C4-2B (cell line): ENCODE measurements around the gene WDR37.
"Not testable (repeated sequence)": the region's sequence is repeated elsewhere in the genome, so short reads cannot be mapped to it uniquely, and the experiment has no call there.

Experiments
- H3K27ac ChIP-seq: fragments of 450-650 bp; 2 replicates; pipeline ENCODE4 v1.5.1; 2017
- ZFX ChIP-seq: fragments of 450-650 bp; IDR thresholded peaks from 2 replicates; pipeline ENCODE4 v1.6.1; 2017
- TF ChIP-seq, protein P1 (sequence below): fragments of 450-650 bp; conservative IDR thresholded peaks from 2 replicates; pipeline ENCODE4 v1.5.1; 2017; ENCODE audit warnings: mild to moderate bottlenecking

WDR37 gene, protein sequence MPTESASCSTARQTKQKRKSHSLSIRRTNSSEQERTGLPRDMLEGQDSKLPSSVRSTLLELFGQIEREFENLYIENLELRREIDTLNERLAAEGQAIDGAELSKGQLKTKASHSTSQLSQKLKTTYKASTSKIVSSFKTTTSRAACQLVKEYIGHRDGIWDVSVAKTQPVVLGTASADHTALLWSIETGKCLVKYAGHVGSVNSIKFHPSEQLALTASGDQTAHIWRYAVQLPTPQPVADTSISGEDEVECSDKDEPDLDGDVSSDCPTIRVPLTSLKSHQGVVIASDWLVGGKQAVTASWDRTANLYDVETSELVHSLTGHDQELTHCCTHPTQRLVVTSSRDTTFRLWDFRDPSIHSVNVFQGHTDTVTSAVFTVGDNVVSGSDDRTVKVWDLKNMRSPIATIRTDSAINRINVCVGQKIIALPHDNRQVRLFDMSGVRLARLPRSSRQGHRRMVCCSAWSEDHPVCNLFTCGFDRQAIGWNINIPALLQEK

DNA sequence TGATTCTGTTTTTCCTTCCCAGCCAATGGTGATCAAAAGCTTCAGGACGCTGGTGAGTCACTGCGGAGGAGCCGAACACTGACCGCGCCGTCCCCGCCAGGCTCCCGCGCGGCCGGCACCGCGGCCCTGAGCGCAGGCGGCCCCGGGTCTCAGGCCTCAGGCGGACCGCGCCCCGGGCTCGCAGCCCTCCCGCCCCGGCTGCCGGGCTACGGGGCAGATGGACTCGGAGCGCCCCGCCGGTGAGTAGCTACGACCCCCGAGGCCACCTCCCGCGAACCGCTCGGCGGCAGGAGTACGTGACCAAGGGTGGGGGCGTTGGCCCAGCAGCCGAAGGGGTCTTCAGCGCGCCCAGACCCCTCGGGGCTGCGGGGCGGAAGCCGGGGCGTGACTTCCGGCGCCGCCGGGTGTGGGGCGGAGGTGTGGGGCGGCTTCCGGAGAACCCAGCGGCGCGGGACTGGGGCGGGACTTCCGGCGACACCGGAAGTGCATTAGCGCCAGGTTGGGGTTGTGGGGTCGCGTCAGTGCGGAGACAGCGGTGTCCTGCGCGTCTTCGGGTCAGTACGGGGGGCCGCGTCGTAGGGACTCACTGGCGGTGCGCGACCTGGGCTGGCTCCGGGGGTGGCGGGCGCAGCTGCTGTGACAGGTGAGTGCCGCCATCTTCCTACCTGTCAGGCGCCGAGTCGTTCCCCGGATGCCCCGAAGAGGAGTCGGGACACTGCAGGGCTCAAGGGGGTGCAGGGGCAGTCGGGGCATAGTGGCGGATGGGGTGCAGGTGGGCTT is at the start of gene WDR37:
Gene WDR37 (plus strand): TSS at position 60 of the 780 bp plus-strand sequence. CDS start 15,771 bp downstream, outside the sequence.
- TF ChIP-seq ZFX: peak; percentile 97
- TF ChIP-seq, protein P1, sequence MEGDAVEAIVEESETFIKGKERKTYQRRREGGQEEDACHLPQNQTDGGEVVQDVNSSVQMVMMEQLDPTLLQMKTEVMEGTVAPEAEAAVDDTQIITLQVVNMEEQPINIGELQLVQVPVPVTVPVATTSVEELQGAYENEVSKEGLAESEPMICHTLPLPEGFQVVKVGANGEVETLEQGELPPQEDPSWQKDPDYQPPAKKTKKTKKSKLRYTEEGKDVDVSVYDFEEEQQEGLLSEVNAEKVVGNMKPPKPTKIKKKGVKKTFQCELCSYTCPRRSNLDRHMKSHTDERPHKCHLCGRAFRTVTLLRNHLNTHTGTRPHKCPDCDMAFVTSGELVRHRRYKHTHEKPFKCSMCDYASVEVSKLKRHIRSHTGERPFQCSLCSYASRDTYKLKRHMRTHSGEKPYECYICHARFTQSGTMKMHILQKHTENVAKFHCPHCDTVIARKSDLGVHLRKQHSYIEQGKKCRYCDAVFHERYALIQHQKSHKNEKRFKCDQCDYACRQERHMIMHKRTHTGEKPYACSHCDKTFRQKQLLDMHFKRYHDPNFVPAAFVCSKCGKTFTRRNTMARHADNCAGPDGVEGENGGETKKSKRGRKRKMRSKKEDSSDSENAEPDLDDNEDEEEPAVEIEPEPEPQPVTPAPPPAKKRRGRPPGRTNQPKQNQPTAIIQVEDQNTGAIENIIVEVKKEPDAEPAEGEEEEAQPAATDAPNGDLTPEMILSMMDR: no peak
- H3K27ac ChIP-seq: peak within 1 kb of the TSS; percentile 96

DNA sequence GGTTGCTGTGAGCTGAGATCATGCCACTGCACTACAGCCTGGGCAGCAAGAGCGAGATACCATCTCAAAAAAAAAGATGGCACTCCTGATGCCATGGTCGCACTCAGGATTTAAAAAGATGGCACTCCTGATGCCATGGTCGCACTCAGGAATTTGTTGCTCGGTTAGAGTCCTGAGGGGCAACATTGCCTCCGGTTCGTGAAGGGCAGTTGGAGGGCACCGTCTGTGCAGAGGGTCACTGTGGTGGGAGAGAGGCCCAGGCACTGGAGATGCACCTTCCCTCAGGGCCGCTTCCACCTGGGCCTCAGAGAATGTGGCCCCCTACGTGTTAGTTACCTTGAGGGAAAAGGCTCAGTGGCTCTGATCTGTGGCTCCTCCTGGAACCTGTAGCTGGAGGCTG is 49.6 kb upstream of the WDR37 start:
- TF ChIP-seq ZFX: no peak
- TF ChIP-seq, protein P1: no peak
- no peak overlapping the region for H3K27ac ChIP-seq

DNA sequence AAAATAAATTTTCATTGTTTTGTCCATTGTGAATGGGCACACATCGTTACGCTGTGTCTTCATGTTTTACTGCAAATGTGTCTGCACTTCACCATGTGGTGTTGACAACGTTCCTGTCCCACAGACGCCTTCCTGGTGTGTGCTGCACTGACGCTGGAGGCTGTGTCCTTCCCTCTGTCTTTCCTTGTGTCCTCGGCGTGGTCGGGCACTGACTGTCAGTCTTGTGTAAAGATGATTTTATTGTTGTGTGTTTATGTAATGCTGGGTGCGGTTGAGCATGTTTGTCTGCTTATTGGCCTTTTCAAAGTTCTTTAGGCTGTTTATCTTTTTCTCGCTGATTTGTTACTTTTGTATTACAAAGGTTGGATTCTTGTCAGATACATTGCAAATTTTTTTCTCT is 48.6 kb upstream of the WDR37 start:
- TF ChIP-seq ZFX: no peak
- TF ChIP-seq, protein P1: no peak
- H3K27ac ChIP-seq: no peak overlapping the region

DNA sequence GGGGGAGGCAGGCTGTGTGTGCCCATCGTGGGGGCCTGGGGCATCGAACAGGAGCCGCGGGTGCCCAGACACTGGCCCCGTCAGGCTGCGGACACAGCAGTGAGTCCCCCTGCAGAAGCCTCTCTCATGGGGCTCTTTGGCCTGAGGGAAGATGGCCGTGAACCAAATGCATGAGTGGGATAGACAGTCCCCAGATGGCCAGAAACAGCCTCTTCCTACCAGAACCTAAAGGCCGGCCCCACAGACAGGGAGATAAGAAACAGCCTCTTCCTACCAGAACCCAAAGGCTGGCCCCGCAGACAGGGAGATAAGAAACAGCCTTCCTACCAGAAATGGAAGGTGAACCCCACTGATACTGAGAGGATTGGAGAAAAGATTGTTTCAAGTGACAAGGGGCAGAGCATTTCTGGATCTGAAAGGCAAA is 47.1 kb upstream of the WDR37 start:
- no peak for TF ChIP-seq ZFX
- TF ChIP-seq, protein P1: no peak

DNA sequence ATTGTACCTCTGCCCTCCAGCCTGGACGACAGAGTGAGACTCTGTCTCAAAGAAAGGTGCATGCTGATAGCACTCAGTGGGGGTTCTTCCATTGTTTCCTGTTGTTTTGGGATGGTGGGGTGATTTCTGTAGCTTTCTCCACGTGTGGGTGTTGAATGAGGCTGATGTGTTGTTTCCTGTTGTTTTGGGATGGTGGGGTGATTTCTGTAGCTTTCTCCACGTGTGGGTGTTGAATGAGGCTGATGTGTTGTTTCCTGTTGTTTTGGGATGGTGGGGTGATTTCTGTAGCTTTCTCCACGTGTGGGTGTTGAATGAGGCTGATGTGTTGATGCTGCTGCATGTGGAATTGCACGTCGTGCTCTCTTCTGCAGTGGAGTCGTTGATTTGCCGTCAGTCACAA is 46.2 kb upstream of the WDR37 start:
- H3K27ac ChIP-seq: not testable (repeated sequence)

More for the DNA sequence above, 47.1 kb upstream of the WDR37 start:
- no peak overlapping the region for H3K27ac ChIP-seq

DNA sequence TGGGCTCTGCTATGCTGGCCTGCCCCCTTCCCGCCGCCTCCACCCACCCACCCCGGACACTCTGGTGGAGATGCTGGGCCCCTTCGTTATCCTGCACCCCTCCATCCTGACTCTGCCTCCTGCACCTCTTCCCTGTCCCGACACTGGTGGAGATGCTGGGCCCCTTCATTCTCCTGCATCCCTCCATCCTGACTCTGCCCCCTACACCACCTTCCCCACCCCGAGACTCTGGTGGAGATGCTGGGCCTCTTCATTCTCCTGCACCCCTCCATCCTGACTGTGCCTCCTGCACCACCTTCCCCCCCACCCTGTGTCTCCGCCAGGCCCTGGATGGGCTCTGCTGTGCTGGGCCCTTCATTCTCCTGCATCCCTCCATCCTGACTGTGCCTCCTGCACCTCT is 45.5 kb upstream of the WDR37 start:
- no peak for TF ChIP-seq ZFX
- TF ChIP-seq, protein P1: no peak
- H3K27ac ChIP-seq: no peak overlapping the region

DNA sequence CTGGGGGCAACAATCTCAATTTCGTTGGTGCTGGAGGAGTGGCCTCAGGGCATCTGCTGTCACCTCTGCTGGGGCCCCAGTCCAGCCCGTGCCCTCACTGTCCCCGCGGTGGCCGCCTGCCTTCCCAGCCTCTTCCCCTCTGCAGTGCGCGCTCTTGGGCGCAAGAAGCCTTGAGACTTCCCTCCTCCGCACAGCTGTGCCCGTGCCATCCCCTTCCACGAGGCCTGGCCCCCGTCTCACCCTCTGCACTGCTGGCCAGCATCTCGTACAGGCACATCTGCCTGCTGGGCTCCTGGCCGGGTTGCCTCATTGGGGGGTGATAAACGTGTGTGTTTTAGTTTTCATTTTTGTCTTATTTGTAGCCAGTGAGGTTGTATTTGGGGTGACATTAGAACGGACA is 44.5 kb upstream of the WDR37 start:
- no peak overlapping the region for H3K27ac ChIP-seq
- TF ChIP-seq ZFX: no peak
- TF ChIP-seq, protein P1: no peak
